ENCODE results near the gene STMN3.
"Not testable (repeated sequence)": the region's sequence is repeated elsewhere in the genome, so short reads cannot be mapped to it uniquely, and the experiment has no call there.

The STMN3 gene

GRCh38 chr20:63628246-63628975, 24.8 kb downstream of the STMN3 start:
- peak; percentile 61 to 62 for DNase-seq

- no peak for DNase-seq
Measured at GRCh38 chr20:63627751-63628245, 25.4 kb downstream of the STMN3 start.

- peak; percentile 95 to 96 for DNase-seq
Measured at GRCh38 chr20:63627129-63627750, 26.0 kb downstream of the STMN3 start.

GRCh38 chr20:63626424-63627128, 26.6 kb downstream of the STMN3 start, which contains the start of gene GMEB2:
GMEB2 (minus strand) TSS chr20:63627101; CDS start chr20:63619397, 7,704 bp downstream.
- DNase-seq = no peak

GRCh38 chr20:63625771-63626423, 27.3 kb downstream of the STMN3 start:
- DNase-seq = peak in 1 of 2 donors; percentile 26

GRCh38 chr20:63624486-63624885, 28.7 kb downstream of the STMN3 start:
- no peak for DNase-seq

- DNase-seq = no peak
Measured at GRCh38 chr20:63622732-63623131, 30.5 kb downstream of the STMN3 start.

- DNase-seq = no peak
Measured at GRCh38 chr20:63622096-63622495, 31.1 kb downstream of the STMN3 start.

- no peak for DNase-seq
Measured at GRCh38 chr20:63620991-63621390, 32.2 kb downstream of the STMN3 start.

- DNase-seq = no peak
Measured at GRCh38 chr20:63619505-63619904, 33.7 kb downstream of the STMN3 start.

GRCh38 chr20:63619086-63619485, 34.1 kb downstream of the STMN3 start:
- no peak for DNase-seq

- DNase-seq = no peak
Measured at GRCh38 chr20:63618291-63618980, 34.8 kb downstream of the STMN3 start.

- DNase-seq = no peak
Measured at GRCh38 chr20:63617876-63618265, 35.4 kb downstream of the STMN3 start.

- DNase-seq = no peak
Measured at GRCh38 chr20:63617092-63617875, 35.9 kb downstream of the STMN3 start.

GRCh38 chr20:63613863-63614594, 39.2 kb downstream of the STMN3 start:
- DNase-seq = not testable (repeated sequence)

- peak in 1 of 2 donors; percentile 54 for DNase-seq
Measured at GRCh38 chr20:63612276-63612931, 40.8 kb downstream of the STMN3 start.

- DNase-seq = no peak
Measured at GRCh38 chr20:63611646-63612045, 41.6 kb downstream of the STMN3 start.

- DNase-seq = no peak
Measured at GRCh38 chr20:63610581-63611435, 42.4 kb downstream of the STMN3 start.

- DNase-seq = no peak
Measured at GRCh38 chr20:63606686-63607085, 46.5 kb downstream of the STMN3 start.
